Uterus (tissue), 2 donors: ENCODE results near the gene FSTL3.

ENCODE experiments used
- POLR2A ChIP-seq, 2 donors: fragments of 450-650 bp; IDR thresholded peaks; one replicate each; pipeline ENCODE4 v1.6.1; 2016; ENCODE audit warnings: antibody characterized with exemption in 2 of 2, mild to moderate bottlenecking in 1 of 2, moderate library complexity in 1 of 2
- TF ChIP-seq, protein P1 (sequence below), 4 experiments: fragments of 200-600 bp in 2 of 4; fragments of 450-650 bp in 2 of 4; sonication (generic) in 2 of 4; IDR thresholded peaks; one replicate each; pipeline ENCODE4 v1.5.1; 2016 to 2019; ENCODE audit warnings: antibody characterized with exemption in 4 of 4, mild to moderate bottlenecking in 2 of 4, moderate library complexity in 1 of 4

DNA sequence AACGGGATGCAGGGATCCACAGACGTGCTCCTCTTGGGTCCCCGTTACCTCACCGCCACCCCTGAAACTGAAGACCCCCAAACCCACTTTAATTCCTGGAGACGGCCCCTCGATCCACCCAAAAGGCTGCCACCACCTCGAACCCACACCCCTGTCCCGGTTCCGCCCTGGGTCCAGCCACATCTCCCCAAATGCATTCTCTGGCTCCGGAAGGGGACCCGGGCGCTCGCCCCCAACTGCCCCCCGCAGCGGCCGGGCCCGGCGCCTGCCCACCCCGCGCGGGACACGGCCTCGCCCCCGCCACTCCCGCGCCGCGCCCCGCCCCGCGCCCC lies 219 bp upstream of the FSTL3 start:
- TF ChIP-seq, protein P1, sequence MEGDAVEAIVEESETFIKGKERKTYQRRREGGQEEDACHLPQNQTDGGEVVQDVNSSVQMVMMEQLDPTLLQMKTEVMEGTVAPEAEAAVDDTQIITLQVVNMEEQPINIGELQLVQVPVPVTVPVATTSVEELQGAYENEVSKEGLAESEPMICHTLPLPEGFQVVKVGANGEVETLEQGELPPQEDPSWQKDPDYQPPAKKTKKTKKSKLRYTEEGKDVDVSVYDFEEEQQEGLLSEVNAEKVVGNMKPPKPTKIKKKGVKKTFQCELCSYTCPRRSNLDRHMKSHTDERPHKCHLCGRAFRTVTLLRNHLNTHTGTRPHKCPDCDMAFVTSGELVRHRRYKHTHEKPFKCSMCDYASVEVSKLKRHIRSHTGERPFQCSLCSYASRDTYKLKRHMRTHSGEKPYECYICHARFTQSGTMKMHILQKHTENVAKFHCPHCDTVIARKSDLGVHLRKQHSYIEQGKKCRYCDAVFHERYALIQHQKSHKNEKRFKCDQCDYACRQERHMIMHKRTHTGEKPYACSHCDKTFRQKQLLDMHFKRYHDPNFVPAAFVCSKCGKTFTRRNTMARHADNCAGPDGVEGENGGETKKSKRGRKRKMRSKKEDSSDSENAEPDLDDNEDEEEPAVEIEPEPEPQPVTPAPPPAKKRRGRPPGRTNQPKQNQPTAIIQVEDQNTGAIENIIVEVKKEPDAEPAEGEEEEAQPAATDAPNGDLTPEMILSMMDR (IDR thresholded peaks at IDR 0.05): no peak
- TF ChIP-seq POLR2A (IDR thresholded peaks at IDR 0.05): no peak
